DOHH2 (cell line): Measurements from ENCODE around the gene CELA2B.

Experiments
- H3F3A ChIP-seq: fragments of 200-600 bp; sonication (generic), shearing (Covaris generic); 2 replicates; pipeline ENCODE4 v1.6.0; 2016; ENCODE audit warnings: antibody characterized with exemption, mild to moderate bottlenecking; ENCODE audit not compliant: control insufficient read depth, insufficient read depth
- H3K27ac ChIP-seq: fragments of 200-600 bp; sonication (generic); 2 replicates; pipeline ENCODE4 v1.5.1; 2014; ENCODE audit warnings: low read depth, mild to moderate bottlenecking, low read length, moderate library complexity
- H3K27me3 ChIP-seq: fragments of 200-600 bp; sonication (generic); 2 replicates; pipeline ENCODE4 v1.6.1; 2014; ENCODE audit warnings: mild to moderate bottlenecking, low read length, mixed read lengths; ENCODE audit not compliant: control insufficient read depth
- H3K36me3 ChIP-seq: fragments of 200-600 bp; sonication (generic); 2 replicates; pipeline ENCODE4 v1.6.1; 2014; ENCODE audit warnings: mild to moderate bottlenecking, low read length, moderate library complexity, mixed read lengths; ENCODE audit not compliant: control insufficient read depth
- H3K4me1 ChIP-seq: fragments of 200-600 bp; sonication (generic); 2 replicates; pipeline ENCODE4 v1.6.1; 2014; ENCODE audit warnings: mild to moderate bottlenecking, low read length, mixed read lengths; ENCODE audit not compliant: control insufficient read depth
- H3K4me2 ChIP-seq: fragments of 200-600 bp; sonication (generic); 2 replicates; pipeline ENCODE4 v1.6.0; 2014; ENCODE audit warnings: mild to moderate bottlenecking, low read length, moderate library complexity
- H3K4me3 ChIP-seq: fragments of 200-600 bp; sonication (generic); 2 replicates; pipeline ENCODE4 v1.5.1; 2014; ENCODE audit warnings: mild to moderate bottlenecking, low read length, mixed read lengths
- H3K79me2 ChIP-seq: fragments of 200-600 bp; sonication (generic); 2 replicates; pipeline ENCODE4 v1.6.1; 2014; ENCODE audit warnings: mild to moderate bottlenecking, low read length, mixed read lengths; ENCODE audit not compliant: control insufficient read depth
- H3K9me2 ChIP-seq: fragments of 200-600 bp; sonication (generic); replicated peaks from 2 replicates; pipeline ENCODE4 v1.6.1; 2014; ENCODE audit warnings: mild to moderate bottlenecking, low read length, mixed read lengths; ENCODE audit not compliant: control insufficient read depth
- H3K9me3 ChIP-seq: fragments of 200-600 bp; sonication (generic); 2 replicates; pipeline ENCODE4 v1.6.1; 2014; ENCODE audit warnings: antibody characterized with exemption, low read length, mixed read lengths; ENCODE audit not compliant: control insufficient read depth, insufficient read depth
- H4K20me1 ChIP-seq: fragments of 200-600 bp; sonication (generic); 2 replicates; pipeline ENCODE4 v1.6.0; 2014; ENCODE audit warnings: low read depth, mild to moderate bottlenecking, antibody characterized with exemption, low read length, moderate library complexity; ENCODE audit not compliant: control insufficient read depth, insufficient read depth
- CTCF ChIP-seq: fragments of 200-600 bp; sonication (generic); IDR thresholded peaks from one replicate; pipeline ENCODE4 v1.5.1; 2014; ENCODE audit warnings: antibody characterized with exemption, mild to moderate bottlenecking, low read depth, low read length; ENCODE audit not compliant: poor library complexity, severe bottlenecking
- EZH2phosphoT487 ChIP-seq: fragments of 200-600 bp; sonication (generic); IDR thresholded peaks from 2 replicates; pipeline ENCODE4 v1.6.1; 2017; ENCODE audit warnings: borderline replicate concordance, mild to moderate bottlenecking, antibody characterized with exemption, low read length, moderate library complexity, mixed read lengths

The CELA2B gene

GRCh38 chr1:15453734-15454133 is 22.2 kb upstream of the CELA2B start:
- Histone ChIP-seq H3K36me3 (no peaks in the 10 kb centered on the region), H3F3A (no peaks in the 10 kb centered on the region), H4K20me1 (no peaks in the 10 kb centered on the region), H3K79me2 (no peaks in the 10 kb centered on the region), H3K9me2 (no peaks in the 10 kb centered on the region), H3K9me3 (no peaks in the 10 kb centered on the region), H3K4me2 (no peak overlapping the region), H3K4me1 (no peaks in the 10 kb centered on the region), H3K27me3 (peaks cover 3% of the 10 kb centered on the region; the same call in 1 of the 2 replicates), H3K4me3 (no peak overlapping the region), H3K27ac (no peak overlapping the region)
- TF ChIP-seq CTCF (no peak), EZH2phosphoT487 (no peak)

GRCh38 chr1:15454256-15454655 is 21.6 kb upstream of the CELA2B start:
- Histone ChIP-seq H3K4me3 (no peak overlapping the region), H3F3A (no peaks in the 10 kb centered on the region), H3K27ac (no peak overlapping the region), H3K9me3 (no peaks in the 10 kb centered on the region), H3K36me3 (no peaks in the 10 kb centered on the region), H3K79me2 (no peaks in the 10 kb centered on the region), H3K9me2 (no peaks in the 10 kb centered on the region), H3K27me3 (peaks cover 3% of the 10 kb centered on the region; the same call in 1 of the 2 replicates), H3K4me2 (no peak overlapping the region), H4K20me1 (no peaks in the 10 kb centered on the region), H3K4me1 (no peaks in the 10 kb centered on the region)
- TF ChIP-seq EZH2phosphoT487 (no peak), CTCF (no peak)

- H3K79me2 ChIP-seq, result no peaks in the 10 kb centered on the region
- peaks cover 3% of the 10 kb centered on the region; the same call in 1 of the 2 replicates for H3K27me3 ChIP-seq
- no peaks in the 10 kb centered on the region for H3K9me2 ChIP-seq
- no peaks in the 10 kb centered on the region for H3K9me3 ChIP-seq
- H3K4me2 ChIP-seq, result no peak overlapping the region
- TF ChIP-seq CTCF (no peak), EZH2phosphoT487 (no peak)
- H4K20me1 ChIP-seq, result no peaks in the 10 kb centered on the region
- H3K4me1 ChIP-seq, result no peaks in the 10 kb centered on the region
- no peaks in the 10 kb centered on the region for H3F3A ChIP-seq
- H3K27ac ChIP-seq, result no peak overlapping the region
- no peaks in the 10 kb centered on the region for H3K36me3 ChIP-seq
- H3K4me3 ChIP-seq, result no peak overlapping the region
These were observed 20.4 kb upstream of the CELA2B start for GRCh38 chr1:15455522-15455921.
